Stimulated activated CD4-positive, alpha-beta T cell treated with anti-CD3 and anti-CD28 coated beads, Interleukin-4, amount 100 ng/mL, for 24 hours (primary cell): ENCODE measurements around the gene OPTN.
"Not testable (repeated sequence)": the region's sequence is repeated elsewhere in the genome, so short reads cannot be mapped to it uniquely, and the experiment has no call there.

Source experiments
- DNase-seq: peaks from one replicate; pipeline ENCODE4 v3.0.0-alpha.2; 2020

The OPTN gene

GRCh38 chr10:13136651-13137050, 36.7 kb downstream of the OPTN start:
- no peak for DNase-seq

GRCh38 chr10:13139150-13139549, 39.2 kb downstream of the OPTN start:
- DNase-seq: no peak

GRCh38 chr10:13139676-13140075, 39.7 kb downstream of the OPTN start:
- DNase-seq: no peak

GRCh38 chr10:13140627-13141190, 40.7 kb downstream of the OPTN start:
- DNase-seq: no peak

- DNase-seq: no peak
Measured at GRCh38 chr10:13143766-13144165, 43.8 kb downstream of the OPTN start.

GRCh38 chr10:13144814-13145213, 44.9 kb downstream of the OPTN start:
- no peak for DNase-seq

GRCh38 chr10:13146379-13146778, 46.4 kb downstream of the OPTN start:
- DNase-seq: no peak

- DNase-seq: no peak
Measured at GRCh38 chr10:13147161-13147560, 47.2 kb downstream of the OPTN start.

GRCh38 chr10:13152296-13152695, 52.3 kb downstream of the OPTN start:
- no peak for DNase-seq

GRCh38 chr10:13155860-13156259, 55.9 kb downstream of the OPTN start:
- DNase-seq: not testable (repeated sequence)

- peak; percentile 11 for DNase-seq
Measured at GRCh38 chr10:13158401-13158800, 58.4 kb downstream of the OPTN start.

- peak; percentile 99 for DNase-seq
Measured at GRCh38 chr10:13160934-13161856, 61.2 kb downstream of the OPTN start, which contains the start of gene MCM10. Gene MCM10, plus strand, starts transcription at chr10:13161558. Its CDS starts 2,645 bp downstream, at chr10:13164203.

- DNase-seq: no peak
Measured at GRCh38 chr10:13161857-13162271, 61.9 kb downstream of the OPTN start.

- DNase-seq: no peak
Measured at GRCh38 chr10:13163859-13164258, 63.9 kb downstream of the OPTN start.

- no peak for DNase-seq
Measured at GRCh38 chr10:13165177-13165576, 65.2 kb downstream of the OPTN start.

- DNase-seq: no peak
Measured at GRCh38 chr10:13167568-13167967, 67.6 kb downstream of the OPTN start.

- no peak for DNase-seq
Measured at GRCh38 chr10:13168781-13169180, 68.8 kb downstream of the OPTN start.

GRCh38 chr10:13173616-13174015, 73.7 kb downstream of the OPTN start:
- DNase-seq: no peak

GRCh38 chr10:13180788-13181187, 80.8 kb downstream of the OPTN start:
- peak; percentile 15 for DNase-seq

GRCh38 chr10:13182424-13182823, 82.5 kb downstream of the OPTN start:
- no peak for DNase-seq

- no peak for DNase-seq
Measured at GRCh38 chr10:13183625-13184024, 83.7 kb downstream of the OPTN start.

GRCh38 chr10:13184276-13184675, 84.3 kb downstream of the OPTN start:
- no peak for DNase-seq

GRCh38 chr10:13184730-13185514, 85.0 kb downstream of the OPTN start:
- DNase-seq: no peak
